GM18511 (cell line): ENCODE measurements around the gene ZNF804B.

Experiments
- ATAC-seq: cut with Tn5 transposase; IDR thresholded peaks from one replicate; pipeline ENCODE4 v1.9.1; 2021; ENCODE audit warnings: mild to moderate bottlenecking, moderate library complexity; ENCODE audit not compliant: unreplicated experiment

ZNF804B gene

DNA sequence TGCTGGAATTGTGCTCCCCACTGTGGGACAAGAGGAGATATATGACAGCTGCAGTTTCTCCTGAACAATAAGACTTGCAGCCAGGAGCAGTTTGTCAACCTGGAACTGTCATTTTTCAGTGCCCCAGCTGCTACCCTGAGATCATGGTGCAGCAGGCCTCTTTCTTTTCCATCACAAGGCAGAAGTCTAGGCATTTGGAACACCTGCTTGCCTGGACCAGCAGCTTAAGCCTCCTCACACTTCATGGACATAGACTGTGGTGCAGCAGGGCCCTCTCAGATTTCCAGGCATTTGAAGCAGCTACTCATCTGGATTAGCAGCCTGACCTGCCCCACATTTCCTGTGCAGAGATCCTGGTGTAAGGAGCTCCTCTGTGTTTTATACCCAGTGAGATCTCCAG is 486.7 kb downstream of the ZNF804B start:
- no peak for ATAC-seq

DNA sequence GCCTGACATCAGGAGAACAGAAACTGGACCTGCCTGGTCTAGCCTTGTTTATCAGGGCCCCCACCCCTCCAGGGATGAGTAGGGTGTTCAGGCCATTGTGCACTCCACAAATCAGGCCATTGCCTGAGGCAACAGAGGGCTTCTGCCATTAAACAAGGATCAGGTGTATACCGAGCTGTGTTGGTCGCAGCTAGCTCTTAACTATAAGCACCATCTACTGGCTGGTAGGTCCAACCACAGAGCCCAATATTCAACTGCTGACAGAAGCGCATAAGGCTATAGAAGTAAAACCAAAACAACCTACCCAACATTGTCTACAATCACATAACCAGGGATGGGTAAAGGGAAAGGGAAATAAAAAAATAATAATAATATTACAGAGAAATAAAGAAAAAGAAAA is 487.7 kb downstream of the ZNF804B start:
- ATAC-seq: no peak

GRCh38 chr7:89259085-89259484 is 499.6 kb downstream of the ZNF804B start:
- ATAC-seq: no peak

DNA sequence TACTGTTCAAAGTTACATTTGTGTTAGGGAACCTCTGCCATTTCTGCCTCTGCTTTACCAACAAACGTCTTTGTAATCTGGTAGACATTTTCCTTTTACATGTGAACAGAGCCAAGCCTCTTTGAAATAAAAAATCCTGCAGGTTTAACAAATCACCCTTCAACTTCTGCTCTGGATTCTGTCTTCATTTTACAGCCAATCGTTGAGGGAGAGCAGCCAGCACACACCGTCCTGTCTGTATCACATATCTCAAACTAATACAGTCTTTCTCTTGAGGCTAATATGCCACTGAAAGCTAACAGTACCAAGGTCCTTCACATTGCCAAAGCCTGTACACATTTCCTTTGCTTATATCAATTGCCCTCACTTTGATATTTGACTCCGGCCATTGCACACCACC is 504.6 kb downstream of the ZNF804B start:
- no peak for ATAC-seq

DNA sequence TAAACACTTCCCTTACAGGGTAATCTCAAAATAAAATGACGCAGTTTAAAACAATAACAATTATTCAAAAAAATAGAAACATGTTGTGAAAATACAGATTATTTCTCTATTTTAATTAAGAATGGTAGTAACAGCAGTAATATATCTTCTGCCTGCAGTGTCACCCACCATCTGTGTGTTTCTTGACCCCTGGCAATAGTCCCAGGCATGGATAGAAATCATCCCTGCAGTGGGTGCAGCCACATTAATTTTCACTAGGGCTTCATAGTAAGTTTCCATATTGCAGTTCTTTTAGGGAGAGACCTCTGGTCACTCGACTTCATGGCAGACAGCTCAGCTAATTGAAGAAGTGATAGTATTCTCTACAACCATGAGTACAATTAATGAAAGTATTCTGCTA is 506.1 kb downstream of the ZNF804B start:
- ATAC-seq: no peak

DNA sequence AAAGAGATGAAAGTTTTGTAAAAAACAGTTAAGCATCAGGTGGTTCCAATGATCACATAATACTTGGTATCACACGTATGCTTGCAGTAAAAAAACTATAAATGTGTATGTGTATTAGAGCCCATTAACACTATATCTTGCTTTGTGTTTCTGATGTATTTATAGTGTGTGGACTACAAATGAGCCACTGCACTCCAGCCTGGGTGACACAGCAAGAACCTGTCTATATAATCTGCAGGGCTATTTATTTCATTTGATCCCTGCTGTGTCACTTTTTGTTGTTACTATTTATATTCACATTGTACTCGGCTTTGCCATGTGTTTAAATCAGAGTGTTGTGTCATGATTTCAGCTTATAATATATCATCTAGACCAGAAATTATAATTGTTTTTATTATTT is 523.8 kb downstream of the ZNF804B start:
- no peak for ATAC-seq

GRCh38 chr7:89308535-89308934 is 549.0 kb downstream of the ZNF804B start:
- no peak for ATAC-seq

GRCh38 chr7:89311886-89312285 is 552.4 kb downstream of the ZNF804B start:
- no peak for ATAC-seq

GRCh38 chr7:89312551-89312950 is 553.1 kb downstream of the ZNF804B start:
- no peak for ATAC-seq

DNA sequence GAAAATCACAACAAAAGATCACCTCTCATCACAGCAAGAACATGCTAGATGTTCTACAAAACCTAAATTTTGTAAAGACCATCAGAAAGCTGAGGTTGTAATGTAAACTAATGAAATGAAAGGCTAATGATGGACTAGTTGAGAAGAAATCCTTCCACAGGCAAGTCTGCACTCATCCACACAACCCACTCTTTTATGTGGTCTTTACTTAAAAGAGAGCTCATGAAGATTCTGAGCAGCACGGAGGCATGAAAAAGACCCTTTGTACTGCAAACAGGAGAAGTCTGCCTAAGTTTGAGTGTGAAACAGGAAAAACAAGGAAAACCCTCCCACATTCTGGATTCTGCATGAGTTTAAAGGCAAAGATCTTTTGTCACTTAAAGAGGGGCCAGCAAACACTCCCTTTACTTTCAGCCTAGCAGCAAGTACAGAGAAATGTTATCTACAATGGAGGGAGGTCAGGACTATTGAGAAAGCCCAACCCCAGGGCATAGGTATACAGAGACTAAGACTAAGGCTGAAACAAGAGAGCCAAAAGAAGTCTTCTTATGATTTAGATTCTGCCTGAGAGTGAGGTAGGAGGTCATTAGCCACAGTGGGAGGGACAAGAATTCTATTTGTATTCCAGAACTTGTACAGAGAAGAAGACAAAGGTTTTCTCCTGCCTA is 557.2 kb downstream of the ZNF804B start:
- no peak for ATAC-seq

GRCh38 chr7:89332026-89332425 is 572.5 kb downstream of the ZNF804B start:
- no peak for ATAC-seq

- no peak for ATAC-seq
These were observed 575.3 kb downstream of the ZNF804B start for GRCh38 chr7:89334797-89335196.

DNA sequence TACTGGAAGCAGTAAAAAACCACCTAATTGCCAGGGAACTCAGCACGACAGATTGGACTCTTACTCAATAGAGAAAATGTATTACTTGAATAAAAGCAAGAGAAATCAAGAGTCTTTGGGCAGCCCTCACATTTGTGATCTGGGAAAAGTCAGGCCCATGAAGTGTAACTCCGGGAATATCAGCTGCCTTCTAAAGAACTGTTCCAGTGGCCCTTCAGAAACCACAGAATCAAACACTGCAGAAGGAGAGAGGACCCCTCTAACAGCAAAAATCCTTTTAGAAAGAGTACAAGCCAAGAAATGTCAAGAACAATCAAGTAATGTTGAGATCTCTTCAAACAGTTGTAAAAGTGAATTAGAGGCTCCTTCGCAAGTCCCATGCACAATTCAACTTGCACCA is 576.0 kb downstream of the ZNF804B start:
- no peak for ATAC-seq

- no peak for ATAC-seq
These were observed 576.6 kb downstream of the ZNF804B start for GRCh38 chr7:89336121-89336520.

DNA sequence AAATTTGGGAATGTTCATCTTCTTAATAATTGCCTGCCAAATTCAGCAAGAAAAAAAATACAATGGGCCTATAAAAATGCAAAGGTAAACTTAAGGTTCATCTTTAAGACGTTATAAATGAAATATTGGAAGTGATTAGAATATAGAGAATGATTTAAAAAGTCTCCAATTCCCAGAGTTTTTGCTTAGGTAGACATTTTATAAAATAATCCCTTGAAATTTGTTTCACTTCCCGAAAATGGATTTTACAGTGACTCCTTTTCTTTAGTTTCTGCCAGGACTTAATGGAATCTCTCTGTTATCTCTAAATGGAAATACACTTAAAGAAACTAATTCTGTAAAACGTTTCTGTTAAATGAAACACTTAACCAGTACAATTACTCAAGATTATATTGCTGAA is 580.2 kb downstream of the ZNF804B start:
- no peak for ATAC-seq

DNA sequence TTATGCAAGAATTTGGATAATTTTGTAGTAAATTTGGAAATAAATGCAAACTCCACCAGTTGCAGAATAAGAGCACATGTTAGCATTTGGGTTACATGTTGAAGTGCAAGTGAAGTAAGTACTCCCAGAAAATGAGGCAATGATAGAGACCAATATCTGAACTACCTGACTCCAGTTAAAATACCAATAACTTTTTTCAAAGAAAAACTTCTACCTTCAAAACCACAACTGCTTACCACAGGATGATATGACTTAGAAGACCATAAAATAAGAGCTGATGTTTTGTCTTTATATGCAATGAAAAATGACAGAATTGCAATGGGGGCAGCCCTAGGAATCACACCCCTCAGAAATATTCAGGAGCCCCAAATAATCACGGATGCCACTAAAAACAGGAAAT is 597.6 kb downstream of the ZNF804B start:
- ATAC-seq: no peak

GRCh38 chr7:89377219-89377618 is 617.7 kb downstream of the ZNF804B start:
- no peak for ATAC-seq

DNA sequence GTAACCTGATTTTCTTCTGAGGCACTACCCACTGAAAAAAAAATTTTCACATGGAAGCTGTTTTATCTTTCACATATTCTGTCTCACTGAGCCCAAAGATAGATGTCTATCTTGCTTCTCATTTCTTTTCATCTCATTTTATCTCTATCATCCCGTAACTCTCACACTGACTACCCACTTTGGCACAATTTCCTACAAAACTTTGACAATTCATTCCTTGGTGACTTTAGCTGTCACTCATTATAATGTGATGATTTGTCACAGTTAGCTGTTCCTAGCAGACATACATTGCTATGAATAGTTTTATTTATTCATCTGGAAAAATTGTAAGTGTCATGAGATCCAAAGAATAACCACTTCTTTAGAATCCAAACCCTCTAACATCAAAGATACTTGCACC is 625.9 kb downstream of the ZNF804B start:
- ATAC-seq: no peak
